ENCODE results near the gene RMDN2. TPM values are rescaled to one million over a fixed set of nuclear protein-coding genes. Genes with fewer than 3 reads are reported as not detected.

The RMDN2 gene
- total RNA-seq, 1 donor from 2014 or later: 4.1 TPM

DNA sequence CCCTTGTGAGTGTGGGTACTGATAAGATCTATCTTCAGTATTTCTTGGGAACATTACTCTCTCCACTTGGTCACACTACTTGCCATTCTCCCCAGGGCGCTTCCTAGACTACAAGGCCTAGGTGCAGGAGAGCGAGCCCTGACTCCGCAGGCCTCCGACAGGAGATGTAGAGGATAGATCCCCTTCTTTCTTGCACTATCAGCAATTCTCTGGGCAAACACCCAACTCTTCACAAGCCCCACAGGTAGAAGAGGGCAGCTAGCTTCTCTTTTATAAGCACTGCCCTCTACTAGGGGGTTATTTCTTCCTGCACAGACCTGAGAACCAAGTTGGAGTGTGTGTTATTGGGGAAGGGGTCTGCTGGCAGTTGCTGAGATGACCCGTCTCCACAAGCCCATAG lies 10.7 kb upstream of the RMDN2 start:
- Mint-ChIP-seq H3K9me3 (no peaks in the 10 kb centered on the region), H3K27ac (ENCODE audit: unreplicated experiment) (no peak overlapping the region), H3K36me3 (ENCODE audit: low read depth) (no peaks in the 10 kb centered on the region), H3K4me3 (no peak overlapping the region), H3K27me3 (ENCODE audit: low read depth) (no peaks in the 10 kb centered on the region), H3K4me1 (peaks cover 12% of the 10 kb centered on the region)
- DNase-seq (ENCODE audit: low read depth, low spot score): no peak
- TF ChIP-seq, protein P1, sequence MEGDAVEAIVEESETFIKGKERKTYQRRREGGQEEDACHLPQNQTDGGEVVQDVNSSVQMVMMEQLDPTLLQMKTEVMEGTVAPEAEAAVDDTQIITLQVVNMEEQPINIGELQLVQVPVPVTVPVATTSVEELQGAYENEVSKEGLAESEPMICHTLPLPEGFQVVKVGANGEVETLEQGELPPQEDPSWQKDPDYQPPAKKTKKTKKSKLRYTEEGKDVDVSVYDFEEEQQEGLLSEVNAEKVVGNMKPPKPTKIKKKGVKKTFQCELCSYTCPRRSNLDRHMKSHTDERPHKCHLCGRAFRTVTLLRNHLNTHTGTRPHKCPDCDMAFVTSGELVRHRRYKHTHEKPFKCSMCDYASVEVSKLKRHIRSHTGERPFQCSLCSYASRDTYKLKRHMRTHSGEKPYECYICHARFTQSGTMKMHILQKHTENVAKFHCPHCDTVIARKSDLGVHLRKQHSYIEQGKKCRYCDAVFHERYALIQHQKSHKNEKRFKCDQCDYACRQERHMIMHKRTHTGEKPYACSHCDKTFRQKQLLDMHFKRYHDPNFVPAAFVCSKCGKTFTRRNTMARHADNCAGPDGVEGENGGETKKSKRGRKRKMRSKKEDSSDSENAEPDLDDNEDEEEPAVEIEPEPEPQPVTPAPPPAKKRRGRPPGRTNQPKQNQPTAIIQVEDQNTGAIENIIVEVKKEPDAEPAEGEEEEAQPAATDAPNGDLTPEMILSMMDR (conservative IDR thresholded peaks at IDR 0.05): no peak

DNA sequence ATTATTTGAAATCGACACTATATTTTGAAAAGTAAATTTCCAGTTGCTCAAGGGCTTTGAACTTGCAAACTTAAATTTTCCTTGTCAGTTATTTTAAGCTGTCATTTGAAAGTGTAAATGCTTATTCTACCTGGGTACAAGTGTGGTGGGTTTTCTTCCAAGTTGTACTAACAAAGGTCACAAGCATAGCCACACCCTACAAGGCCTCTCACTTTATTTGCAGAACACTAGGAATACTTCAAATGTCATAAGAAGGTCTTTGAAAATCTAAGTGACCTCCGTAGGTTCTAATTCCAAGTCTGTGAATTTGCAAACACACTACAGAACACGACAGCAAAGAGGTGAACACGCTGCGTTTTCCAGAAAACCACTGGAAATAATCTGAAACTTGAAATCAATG lies 9.3 kb upstream of the RMDN2 start:
- Mint-ChIP-seq H3K9me3 (no peaks in the 10 kb centered on the region), H3K36me3 (ENCODE audit: low read depth) (no peaks in the 10 kb centered on the region), H3K4me1 (peaks cover 17% of the 10 kb centered on the region), H3K27me3 (ENCODE audit: low read depth) (no peaks in the 10 kb centered on the region), H3K4me3 (no peak overlapping the region), H3K27ac (ENCODE audit: unreplicated experiment) (no peak overlapping the region)
- TF ChIP-seq, protein P1 (conservative IDR thresholded peaks at IDR 0.05): no peak
- DNase-seq (ENCODE audit: low read depth, low spot score): no peak

DNA sequence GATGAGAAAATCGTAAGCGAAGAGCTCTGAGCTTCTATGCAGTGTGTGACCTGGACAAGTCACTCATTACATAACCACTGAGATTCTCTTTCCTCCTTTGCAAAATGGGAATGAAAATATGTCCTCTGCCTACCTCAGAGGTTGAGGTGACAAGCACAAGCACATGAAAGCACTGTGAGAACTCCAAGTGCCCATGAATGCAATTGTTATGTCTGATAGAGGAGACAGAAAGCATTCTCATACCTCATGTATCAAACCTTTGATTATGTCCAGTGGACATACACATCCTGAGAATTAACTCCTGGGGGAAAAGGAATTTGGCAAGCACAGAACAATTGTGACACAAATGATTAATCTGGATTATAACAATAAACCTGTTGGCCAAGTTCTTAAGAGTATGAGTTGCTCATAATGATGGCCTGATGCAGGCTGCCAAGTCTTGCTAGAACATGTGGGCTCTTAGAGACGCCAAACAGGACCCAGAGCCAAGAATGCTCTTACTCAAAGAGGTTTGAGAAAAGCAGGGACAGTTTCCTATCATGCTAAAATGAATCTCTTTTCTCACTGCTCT lies 8.5 kb upstream of the RMDN2 start:
- H3K36me3 Mint-ChIP-seq (ENCODE audit: low read depth): no peaks in the 10 kb centered on the region

DNA sequence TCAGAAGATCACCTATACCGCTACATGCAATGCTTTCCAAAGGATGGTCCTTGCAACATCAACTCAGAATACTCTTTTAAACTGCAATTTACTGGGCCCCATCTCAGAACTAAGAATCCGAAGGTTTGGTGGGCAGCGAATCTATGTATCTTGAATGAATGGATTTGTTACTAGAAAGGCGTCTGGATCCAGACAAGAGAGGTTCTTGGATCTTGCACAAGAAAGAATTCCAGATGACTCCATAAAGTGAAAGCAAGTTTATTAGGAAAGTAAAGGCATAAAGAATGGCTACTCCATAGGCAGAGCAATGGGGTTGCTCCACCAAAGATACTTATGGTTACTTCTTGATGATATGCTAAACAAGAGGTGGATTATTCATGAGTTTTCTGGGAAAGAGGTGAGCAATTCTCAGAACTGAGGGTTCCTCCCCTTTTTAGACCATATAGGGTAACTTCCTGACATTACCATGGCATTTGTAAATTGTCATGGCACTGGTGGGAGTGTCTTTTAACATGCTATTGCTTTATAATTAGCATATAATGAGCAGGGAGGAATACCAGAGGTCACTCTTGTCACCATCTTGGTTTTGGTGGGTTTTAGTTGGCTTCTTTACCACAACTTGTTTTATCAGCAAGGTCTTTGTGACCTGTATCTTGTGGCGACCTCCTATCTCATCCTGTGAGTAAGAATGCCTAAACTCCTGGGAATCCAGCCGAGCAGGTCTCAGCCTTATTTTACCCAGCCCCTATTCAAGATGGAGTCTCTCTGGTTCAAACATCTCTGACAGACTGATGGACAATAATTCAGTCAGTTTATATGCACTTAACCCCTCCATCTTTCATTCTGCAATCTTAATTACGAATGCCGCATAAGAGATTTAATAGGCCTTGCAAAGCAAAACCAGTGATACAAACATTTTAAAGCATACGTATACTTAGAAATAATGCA lies 7.5 kb upstream of the RMDN2 start:
- H3K4me1 Mint-ChIP-seq: peaks cover 17% of the 10 kb centered on the region
- H3K27me3 Mint-ChIP-seq (ENCODE audit: low read depth): peaks cover 8% of the 10 kb centered on the region
- no peak overlapping the region for H3K4me3 Mint-ChIP-seq
- H3K9me3 Mint-ChIP-seq: no peaks in the 10 kb centered on the region
- no peaks in the 10 kb centered on the region for H3K36me3 Mint-ChIP-seq (ENCODE audit: low read depth)
- no peak for DNase-seq (ENCODE audit: low read depth, low spot score)
- TF ChIP-seq, protein P1 (conservative IDR thresholded peaks at IDR 0.05): no peak
- no peak overlapping the region for H3K27ac Mint-ChIP-seq (ENCODE audit: unreplicated experiment)

More for the DNA sequence above, 8.5 kb upstream of the RMDN2 start:
- TF ChIP-seq, protein P1 (conservative IDR thresholded peaks at IDR 0.05): no peak
- DNase-seq (ENCODE audit: low read depth, low spot score): no peak
- H3K4me1 Mint-ChIP-seq: peaks cover 17% of the 10 kb centered on the region
- H3K27me3 Mint-ChIP-seq (ENCODE audit: low read depth): peaks cover 1% of the 10 kb centered on the region
- H3K9me3 Mint-ChIP-seq: no peaks in the 10 kb centered on the region
- no peak overlapping the region for H3K27ac Mint-ChIP-seq (ENCODE audit: unreplicated experiment)
- no peak overlapping the region for H3K4me3 Mint-ChIP-seq

DNA sequence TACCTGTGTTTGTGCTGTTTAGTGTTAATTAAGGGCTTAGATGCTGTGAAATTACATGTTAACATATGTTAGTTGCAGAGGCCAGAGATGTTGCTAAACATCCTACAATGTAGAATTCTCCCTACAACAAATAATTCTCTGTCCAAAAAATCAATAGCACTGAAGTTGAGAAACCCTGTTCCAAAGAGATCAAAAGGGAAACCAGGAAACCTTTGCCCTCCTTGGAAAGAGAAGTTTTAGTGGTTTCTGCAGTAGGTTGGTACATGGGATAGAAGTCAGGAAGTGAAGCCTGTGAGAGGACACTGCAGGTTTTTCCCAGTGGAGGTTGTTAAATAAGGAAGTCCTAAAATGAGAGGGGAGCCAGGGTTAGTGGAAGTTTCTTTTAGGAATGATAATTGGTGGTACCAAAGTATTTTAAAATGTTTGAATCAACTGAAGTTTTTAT lies 6.3 kb upstream of the RMDN2 start:
- no peak overlapping the region for H3K4me3 Mint-ChIP-seq
- H3K36me3 Mint-ChIP-seq (ENCODE audit: low read depth): no peaks in the 10 kb centered on the region
- TF ChIP-seq, protein P1 (conservative IDR thresholded peaks at IDR 0.05): no peak
- H3K9me3 Mint-ChIP-seq: no peaks in the 10 kb centered on the region
- H3K27me3 Mint-ChIP-seq (ENCODE audit: low read depth): peaks cover 12% of the 10 kb centered on the region
- DNase-seq (ENCODE audit: low read depth, low spot score): no peak
- H3K27ac Mint-ChIP-seq (ENCODE audit: unreplicated experiment): no peak overlapping the region
- H3K4me1 Mint-ChIP-seq: peaks cover 17% of the 10 kb centered on the region

Data from neural crest cell (in vitro differentiated cells).